ENCODE data around the gene KRT76. TPM values are rescaled to one million over a fixed set of nuclear protein-coding genes. Genes with fewer than 3 reads are reported as not detected.

KRT76 gene
- total RNA-seq, 1 experiment from 2014 or later = not detected

DNA sequence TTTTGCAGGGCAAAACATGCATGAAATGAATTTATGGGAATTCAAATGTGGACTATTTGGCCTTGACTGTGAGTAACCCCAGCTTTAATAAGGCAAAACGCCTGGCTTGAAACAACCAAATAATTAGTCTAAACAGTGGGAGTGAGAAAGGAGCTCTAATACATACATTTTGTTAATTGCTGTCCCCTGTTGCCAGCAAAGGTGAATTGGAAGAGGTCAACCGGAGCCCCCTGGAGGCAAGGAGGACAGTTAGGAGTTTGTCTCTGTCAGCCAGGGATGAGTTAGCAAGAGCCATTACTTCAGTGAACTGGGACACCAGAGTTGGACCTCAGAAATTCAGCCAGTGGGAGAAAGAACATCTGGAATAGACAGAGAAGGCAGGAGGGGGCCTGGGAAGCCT is 17.4 kb downstream of the KRT76 start:
- Histone ChIP-seq H2BK5ac (ENCODE audit: insufficient read length, low read length) (no peak overlapping the region), H2BK20ac (ENCODE audit: low read depth, low read length, poor library complexity, severe bottlenecking) (no peak overlapping the region), H3K79me2 (ENCODE audit: insufficient read depth, low read length) (no peaks in the 10 kb centered on the region), H3K79me1 (ENCODE audit: insufficient read depth, low read depth, low read length, poor library complexity, severe bottlenecking) (no peaks in the 10 kb centered on the region), H2BK15ac (ENCODE audit: low read depth, low read length) (no peak overlapping the region), H3K4me1 (ENCODE audit: insufficient read depth, low read length) (no peaks in the 10 kb centered on the region), H4K91ac (ENCODE audit: insufficient read length, low read depth, low read length) (no peak overlapping the region), H3K14ac (ENCODE audit: insufficient read depth, low read length) (no peak overlapping the region), H2AFZ (ENCODE audit: low read length) (no peak overlapping the region), H4K5ac (ENCODE audit: insufficient read length, low read depth, low read length) (no peak overlapping the region), H2BK120ac (ENCODE audit: low read depth, low read length, poor library complexity, severe bottlenecking) (no peak overlapping the region), H3T11ph (ENCODE audit: low read length) (no peak overlapping the region), H3K4me2 (ENCODE audit: insufficient read depth, insufficient read length, low read length) (no peak overlapping the region), H3K23ac (ENCODE audit: insufficient read length, low read depth, low read length) (no peak overlapping the region), H3K4ac (ENCODE audit: low read depth, low read length) (no peak overlapping the region), H3K9ac (ENCODE audit: extremely low read depth, insufficient read length, low read length) (no peak overlapping the region), H3K23me2 (ENCODE audit: insufficient read length, low read depth, low read length, poor library complexity, severe bottlenecking) (no peaks in the 10 kb centered on the region), H3K27ac (ENCODE audit: insufficient read length, low read depth, low read length) (no peak overlapping the region), H2BK12ac (ENCODE audit: insufficient read length, low read depth, low read length) (no peak overlapping the region), H2AK5ac (ENCODE audit: insufficient read length, low read length) (no peak overlapping the region), H3K9me3 (ENCODE audit: control insufficient read depth, low read depth, low read length) (no peaks in the 10 kb centered on the region), H4K8ac (replicated peaks; ENCODE audit: insufficient read length, low read depth, low read length) (no peak overlapping the region), H3K56ac (ENCODE audit: insufficient read length, low read depth, low read length) (no peak overlapping the region), H3K18ac (ENCODE audit: insufficient read length, low read depth, low read length) (no peak overlapping the region), H4K20me1 (ENCODE audit: control insufficient read depth, insufficient read depth, insufficient read length) (no peaks in the 10 kb centered on the region), H3K27me3 (ENCODE audit: insufficient read depth, low read length) (no peaks in the 10 kb centered on the region)
- no CpG with 5 or more reads among the region's 2 CpGs for WGBS (ENCODE audit: extremely low coverage, insufficient read length, low lambda C conversion rate)
- TF ChIP-seq, protein P1, sequence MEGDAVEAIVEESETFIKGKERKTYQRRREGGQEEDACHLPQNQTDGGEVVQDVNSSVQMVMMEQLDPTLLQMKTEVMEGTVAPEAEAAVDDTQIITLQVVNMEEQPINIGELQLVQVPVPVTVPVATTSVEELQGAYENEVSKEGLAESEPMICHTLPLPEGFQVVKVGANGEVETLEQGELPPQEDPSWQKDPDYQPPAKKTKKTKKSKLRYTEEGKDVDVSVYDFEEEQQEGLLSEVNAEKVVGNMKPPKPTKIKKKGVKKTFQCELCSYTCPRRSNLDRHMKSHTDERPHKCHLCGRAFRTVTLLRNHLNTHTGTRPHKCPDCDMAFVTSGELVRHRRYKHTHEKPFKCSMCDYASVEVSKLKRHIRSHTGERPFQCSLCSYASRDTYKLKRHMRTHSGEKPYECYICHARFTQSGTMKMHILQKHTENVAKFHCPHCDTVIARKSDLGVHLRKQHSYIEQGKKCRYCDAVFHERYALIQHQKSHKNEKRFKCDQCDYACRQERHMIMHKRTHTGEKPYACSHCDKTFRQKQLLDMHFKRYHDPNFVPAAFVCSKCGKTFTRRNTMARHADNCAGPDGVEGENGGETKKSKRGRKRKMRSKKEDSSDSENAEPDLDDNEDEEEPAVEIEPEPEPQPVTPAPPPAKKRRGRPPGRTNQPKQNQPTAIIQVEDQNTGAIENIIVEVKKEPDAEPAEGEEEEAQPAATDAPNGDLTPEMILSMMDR (conservative IDR thresholded peaks at IDR 0.05) = peak; percentile 38; the same call in 2 of the 3 replicates
- Mint-ChIP-seq H3K27me3 (ENCODE audit: low read depth) (peaks cover 11% of the 10 kb centered on the region), H3K4me1 (no peaks in the 10 kb centered on the region), H3K4me3 (no peak overlapping the region), H3K36me3 (ENCODE audit: insufficient read depth in 1 of 3, low read depth in 3 of 3) (peaks cover 0 to 3% (median 0%) of the 10 kb centered on the region in 3 experiments; a peak in 1 of 7 replicates), H3K9me3 (peaks cover 17 to 32% of the 10 kb centered on the region in 2 experiments), H3K27ac (no peak overlapping the region)
- no peak for DNase-seq

All from H9 (cell line).